Large intestine (tissue), 3 donors: ENCODE results near the gene LEMD2. TPM values are rescaled to one million over a fixed set of nuclear protein-coding genes. Genes with fewer than 3 reads are reported as not detected.

Source experiments
- DNase-seq, 2 donors: peaks; one replicate each; pipeline versions ENCODE4 v3.0.0 to v3.0.0-alpha.2; 2013
- H3K27ac ChIP-seq: one replicate; pipeline ENCODE4 v1.5.1; 2013; ENCODE audit warnings: low read length
- H3K27me3 ChIP-seq: 2 replicates; pipeline ENCODE4 v1.6.1; 2013; ENCODE audit warnings: low read length; ENCODE audit not compliant: control insufficient read depth, insufficient read depth
- H3K36me3 ChIP-seq: 2 replicates; pipeline ENCODE4 v1.6.1; 2013; ENCODE audit warnings: low read length; ENCODE audit not compliant: control insufficient read depth, insufficient read depth
- H3K4me1 ChIP-seq: one replicate; pipeline ENCODE4 v1.6.1; 2013; ENCODE audit warnings: low read length; ENCODE audit not compliant: control insufficient read depth, insufficient read depth
- H3K4me3 ChIP-seq: one replicate; pipeline ENCODE4 v1.5.1; 2013; ENCODE audit warnings: low read length
- H3K9me3 ChIP-seq: one replicate; pipeline ENCODE4 v1.6.1; 2013; ENCODE audit warnings: mild to moderate bottlenecking, low read depth, low read length, moderate library complexity; ENCODE audit not compliant: control insufficient read depth
- WGBS: methylation state at CpG from one replicate; pipeline ENCODE4 v1.1.5; 2013; ENCODE audit warnings: low lambda C conversion rate; ENCODE audit not compliant: insufficient coverage; 5-methylcytosine and 5-hydroxymethylcytosine counted together
- polyA plus RNA-seq: library from polyadenylated mRNA; unstranded; fragments of 120-200 nt; gene quantifications from one replicate; pipeline ENCODE4 v1.2.1, GENCODE V29; 2013

LEMD2 gene
- polyA plus RNA-seq, 1 donor, result 56.2 TPM

DNA sequence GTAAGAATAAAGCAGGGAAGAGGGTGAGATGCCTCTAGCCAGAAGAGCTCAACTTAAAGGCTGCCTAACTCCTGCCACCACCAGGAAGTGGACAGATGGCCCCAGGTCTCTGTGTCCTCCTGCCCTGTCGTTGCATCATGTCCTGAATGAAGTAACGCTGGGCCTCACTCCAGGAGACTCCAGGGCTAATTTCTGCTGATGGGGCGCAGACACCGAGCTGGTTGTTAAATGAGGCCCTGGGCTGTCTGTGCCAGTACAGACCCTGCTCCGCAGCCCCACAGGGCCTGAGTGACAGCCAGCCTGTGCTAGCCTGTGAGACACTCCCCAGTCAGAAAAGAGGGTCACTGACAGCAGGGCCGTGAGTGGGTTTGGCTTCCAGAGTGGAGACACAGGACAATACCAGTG lies 48.7 kb downstream of the LEMD2 start:
- H3K36me3 ChIP-seq, result no peaks in the 10 kb centered on the region
- peak; percentile 83 to 87 for DNase-seq
- H3K4me1 ChIP-seq, result peaks cover 54% of the 10 kb centered on the region
- peak overlapping the region; percentile 89 for H3K27ac ChIP-seq
- WGBS, result no CpG with 5 or more reads among the region's 6 CpGs
- no peaks in the 10 kb centered on the region for H3K9me3 ChIP-seq
- H3K27me3 ChIP-seq, result no peaks in the 10 kb centered on the region
- no peak overlapping the region for H3K4me3 ChIP-seq

- Histone ChIP-seq H3K9me3 (no peaks in the 10 kb centered on the region), H3K27me3 (no peaks in the 10 kb centered on the region), H3K4me1 (peaks cover 48% of the 10 kb centered on the region), H3K4me3 (no peak overlapping the region), H3K36me3 (no peaks in the 10 kb centered on the region), H3K27ac (peak overlapping the region; percentile 89)
- peak; percentile 69 to 81 for DNase-seq
- WGBS, result no CpG with 5 or more reads among the region's 5 CpGs
Observed at GRCh38 chr6:33739571-33739970, 49.4 kb downstream of the LEMD2 start.

DNA sequence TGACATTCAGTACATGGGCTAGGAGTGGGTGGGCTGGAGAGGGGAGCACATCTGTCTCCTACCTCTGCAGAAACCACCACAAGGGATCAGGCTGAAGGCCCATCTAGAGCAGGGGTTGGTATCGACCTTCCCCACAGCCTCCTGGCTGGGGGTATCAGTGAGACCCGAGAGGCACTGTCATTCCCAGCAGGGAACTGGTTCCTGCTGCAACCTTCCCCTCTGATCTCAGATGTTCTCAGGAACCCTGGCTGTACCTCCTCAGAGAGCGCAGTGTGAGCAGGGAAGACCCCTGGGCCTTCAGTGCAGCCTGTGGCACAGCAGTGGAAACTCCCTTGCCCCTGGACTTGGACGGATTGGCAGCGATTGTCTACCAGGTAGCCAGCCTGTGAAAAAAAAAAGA lies 50.1 kb downstream of the LEMD2 start:
- Histone ChIP-seq H3K27ac (no peak overlapping the region), H3K4me3 (no peak overlapping the region), H3K36me3 (no peaks in the 10 kb centered on the region), H3K9me3 (no peaks in the 10 kb centered on the region), H3K27me3 (no peaks in the 10 kb centered on the region), H3K4me1 (peaks cover 41% of the 10 kb centered on the region)
- no peak for DNase-seq
- no CpG with 5 or more reads among the region's 5 CpGs for WGBS

DNA sequence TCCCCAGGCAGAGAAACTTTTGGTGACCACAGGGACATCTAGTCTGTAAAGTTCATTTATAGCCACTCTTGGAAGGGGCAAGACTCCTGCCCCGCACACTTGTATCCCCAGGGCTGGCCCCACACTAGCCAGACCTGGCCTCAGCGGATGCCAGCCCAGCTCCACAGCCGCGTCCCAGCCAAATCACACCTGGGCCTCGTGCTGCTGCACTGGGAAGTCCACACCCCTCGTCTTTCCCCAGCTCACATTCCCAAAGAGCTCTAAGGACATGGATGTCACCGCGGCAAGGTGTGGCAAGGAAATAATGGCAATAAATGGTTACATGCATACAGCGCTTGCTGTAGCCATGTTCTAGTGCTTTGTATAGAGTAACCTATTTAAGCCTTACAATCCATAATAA lies 50.8 kb downstream of the LEMD2 start:
- no peak overlapping the region for H3K27ac ChIP-seq
- DNase-seq, result no peak
- no CpG with 5 or more reads among the region's 9 CpGs for WGBS
- H3K27me3 ChIP-seq, result no peaks in the 10 kb centered on the region
- no peaks in the 10 kb centered on the region for H3K9me3 ChIP-seq
- no peaks in the 10 kb centered on the region for H3K36me3 ChIP-seq
- peaks cover 33% of the 10 kb centered on the region for H3K4me1 ChIP-seq
- no peak overlapping the region for H3K4me3 ChIP-seq

DNA sequence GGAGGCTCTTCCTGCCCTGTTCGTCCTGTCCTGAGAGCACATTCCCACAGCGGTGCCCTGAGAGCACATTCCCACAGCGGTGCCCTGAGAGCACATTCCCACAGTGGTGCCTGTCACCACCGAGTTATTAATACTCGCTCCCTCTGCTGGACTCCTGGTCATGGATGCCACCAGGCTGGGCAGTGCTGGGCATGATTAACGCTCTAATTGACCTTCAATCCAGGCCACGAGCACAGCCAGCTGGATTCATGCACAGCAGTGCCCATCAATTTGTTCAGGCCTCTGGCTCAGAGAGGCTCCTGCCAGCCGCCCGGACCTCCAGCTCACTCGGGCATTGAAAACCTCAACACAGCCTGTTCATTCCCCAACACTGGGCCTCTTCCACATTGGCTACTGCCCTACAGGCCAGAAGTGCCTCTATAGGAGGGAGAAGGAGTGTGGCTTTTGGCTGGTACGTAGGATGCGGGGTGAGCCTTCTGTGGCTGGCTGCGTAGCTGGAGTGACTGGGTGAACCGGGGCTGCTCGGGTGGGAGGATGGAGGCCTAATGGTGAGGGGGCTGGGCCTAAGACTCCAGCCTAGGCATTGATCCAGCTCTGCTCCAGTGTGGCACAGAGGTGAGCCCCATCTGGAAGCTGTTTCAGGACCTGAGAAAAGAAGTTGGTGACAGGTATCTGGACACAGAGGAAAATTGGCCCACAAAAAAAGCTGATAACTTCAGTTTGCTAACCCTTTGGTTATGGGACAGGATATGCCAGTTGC lies 51.5 kb downstream of the LEMD2 start:
- Histone ChIP-seq H3K4me3 (no peak overlapping the region), H3K36me3 (no peaks in the 10 kb centered on the region), H3K27me3 (no peaks in the 10 kb centered on the region), H3K9me3 (no peaks in the 10 kb centered on the region), H3K27ac (no peak overlapping the region), H3K4me1 (peaks cover 28% of the 10 kb centered on the region)
- no CpG with 5 or more reads among the region's 15 CpGs for WGBS
- no peak for DNase-seq

GRCh38 chr6:33735216-33735615 lies 53.7 kb downstream of the LEMD2 start:
- no peaks in the 10 kb centered on the region for H3K9me3 ChIP-seq
- no peaks in the 10 kb centered on the region for H3K27me3 ChIP-seq
- peaks cover 12% of the 10 kb centered on the region for H3K4me1 ChIP-seq
- WGBS, result no CpG with 5 or more reads among the region's 18 CpGs
- H3K27ac ChIP-seq, result no peak overlapping the region
- no peaks in the 10 kb centered on the region for H3K36me3 ChIP-seq
- no peak for DNase-seq
- H3K4me3 ChIP-seq, result no peak overlapping the region

DNA sequence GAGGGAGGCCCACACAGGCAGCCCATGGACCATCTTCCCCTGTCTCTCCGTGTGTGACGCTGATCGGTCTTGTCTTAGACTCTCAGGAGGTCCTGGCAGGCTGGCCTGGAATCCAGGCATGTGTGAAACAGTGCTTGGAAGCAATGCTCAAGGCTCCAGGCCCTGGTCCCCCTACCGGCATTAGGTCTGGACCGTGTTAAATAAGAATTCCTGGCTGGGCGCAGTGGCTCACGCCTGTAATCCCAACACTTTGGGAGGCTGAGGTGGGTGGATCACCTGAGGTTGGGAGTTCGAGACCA lies 55.3 kb downstream of the LEMD2 start:
- WGBS, result no CpG with 5 or more reads among the region's 8 CpGs
- H3K4me3 ChIP-seq, result no peak overlapping the region
- DNase-seq, result no peak
- H3K9me3 ChIP-seq, result no peaks in the 10 kb centered on the region
- H3K4me1 ChIP-seq, result no peaks in the 10 kb centered on the region
- no peaks in the 10 kb centered on the region for H3K36me3 ChIP-seq
- no peaks in the 10 kb centered on the region for H3K27me3 ChIP-seq
- H3K27ac ChIP-seq, result no peak overlapping the region

DNA sequence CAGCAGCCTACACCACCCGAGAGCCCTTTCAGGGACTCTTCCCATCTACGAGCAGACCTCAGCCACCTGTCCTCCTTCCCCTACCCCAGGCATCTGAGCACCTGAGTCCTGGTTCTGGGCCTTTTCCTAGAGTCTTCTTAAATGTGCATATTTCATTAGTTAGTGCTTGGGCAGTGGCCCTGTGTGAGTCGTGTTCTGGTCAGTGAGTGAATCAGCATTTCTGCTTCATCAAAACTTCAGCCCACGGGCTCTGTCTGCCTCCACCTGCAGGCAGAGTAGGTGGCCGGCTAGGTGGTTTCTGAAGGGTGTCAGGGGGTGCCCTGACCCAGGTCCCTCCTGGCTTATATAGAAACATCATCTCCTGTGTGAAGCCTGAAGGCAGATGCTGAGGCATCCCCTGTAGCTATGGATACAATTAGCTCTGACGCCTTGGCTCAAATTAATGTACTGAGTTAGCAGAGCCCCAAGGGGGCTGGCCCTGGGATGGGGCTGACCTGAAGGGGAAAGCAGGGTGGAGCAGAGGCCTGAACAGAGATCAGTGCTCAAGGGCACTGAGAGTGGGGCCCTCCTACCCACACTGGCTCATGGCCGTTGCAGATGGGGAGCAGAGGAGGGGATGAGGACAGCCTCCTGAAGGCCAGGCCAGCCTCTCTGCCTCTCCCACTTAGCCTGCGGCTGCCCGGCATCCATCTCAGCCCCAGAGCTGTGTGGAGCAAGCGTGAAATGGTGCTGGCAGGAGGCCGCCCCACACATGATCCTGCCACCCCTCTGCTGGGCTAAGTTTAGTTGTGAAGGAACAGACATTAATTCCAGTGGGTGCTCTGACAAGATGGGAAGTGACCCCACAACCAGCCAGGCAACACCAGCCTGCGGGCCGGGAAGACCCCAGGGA lies 55.9 kb downstream of the LEMD2 start:
- H3K9me3 ChIP-seq, result no peaks in the 10 kb centered on the region
- no peak for DNase-seq
- no peaks in the 10 kb centered on the region for H3K27me3 ChIP-seq
- H3K27ac ChIP-seq, result no peak overlapping the region
- no peak overlapping the region for H3K4me3 ChIP-seq
- no peaks in the 10 kb centered on the region for H3K36me3 ChIP-seq
- no peaks in the 10 kb centered on the region for H3K4me1 ChIP-seq
- no CpG with 5 or more reads among the region's 13 CpGs for WGBS

- H3K27me3 ChIP-seq, result no peaks in the 10 kb centered on the region
- H3K36me3 ChIP-seq, result no peaks in the 10 kb centered on the region
- H3K4me1 ChIP-seq, result no peaks in the 10 kb centered on the region
- H3K9me3 ChIP-seq, result no peaks in the 10 kb centered on the region
- H3K27ac ChIP-seq, result no peak overlapping the region
- WGBS, result no CpG with 5 or more reads among the region's 6 CpGs
- no peak overlapping the region for H3K4me3 ChIP-seq
- DNase-seq, result no peak
Observed at GRCh38 chr6:33732385-33732784, 56.5 kb downstream of the LEMD2 start.

GRCh38 chr6:33731751-33732282 lies 57.1 kb downstream of the LEMD2 start:
- H3K4me3 ChIP-seq, result no peak overlapping the region
- H3K9me3 ChIP-seq, result no peaks in the 10 kb centered on the region
- no peaks in the 10 kb centered on the region for H3K4me1 ChIP-seq
- DNase-seq, result no peak
- WGBS, result no CpG with 5 or more reads among the region's 9 CpGs
- H3K36me3 ChIP-seq, result no peaks in the 10 kb centered on the region
- H3K27ac ChIP-seq, result no peak overlapping the region
- no peaks in the 10 kb centered on the region for H3K27me3 ChIP-seq
